Fibroblast of lung (primary cell): ENCODE results near the gene SCEL.

Source experiments
- CTCF ChIP-seq, 2 donors: IDR thresholded peaks in 1 of 2; conservative IDR thresholded peaks in 1 of 2; 1 replicate in 1 of 2; 2 replicates in 1 of 2; pipeline ENCODE4 v1.5.1; 2011 to 2012; ENCODE audit warnings: low read length in 2 of 2, control low read depth in 1 of 2, inconsistent platforms in 1 of 2, low read depth in 1 of 2, mild to moderate bottlenecking in 1 of 2
- EZH2 ChIP-seq: IDR thresholded peaks from 2 replicates; pipeline ENCODE4 v1.5.1; 2012; ENCODE audit warnings: low read length, control low read depth, mild to moderate bottlenecking; ENCODE audit errors: missing control alignments

- TF ChIP-seq CTCF (conservative IDR thresholded peaks at IDR 0.05 in 1 of 2, IDR thresholded peaks at IDR 0.05 in 1 of 2; ENCODE audit: low read depth in 1 of 2, low read length in 2 of 2) (no peak), EZH2 (no peak)
Observed at GRCh38 chr13:77691871-77692270, 156.4 kb downstream of the SCEL start.
